ENCODE data around the gene PASK. TPM values are rescaled to one million over a fixed set of nuclear protein-coding genes. Genes with fewer than 3 reads are reported as not detected.

PASK gene
- total RNA-seq, 4 donors from 2014 or later: 0.10 to 0.36 (median 0.28) TPM

- intact Hi-C loops (cut with DNase I; ENCODE audit: low total_unique reads) (no loop called here), in situ Hi-C loops (cut with MboI; ENCODE audit: low sequenced_read_pairs in 4 of 4) (no loop called here)
- no peak for TF ChIP-seq POLR2A (IDR thresholded peaks at IDR 0.05)
- TF ChIP-seq CTCF (IDR thresholded peaks at IDR 0.05 in 4 of 5, conservative IDR thresholded peaks at IDR 0.05 in 1 of 5): no peak
- DNase-seq: no peak
- Histone ChIP-seq H3K27ac (no peak overlapping the region), H3K36me3 (peaks cover 0 to 76% of the 10 kb centered on the region in 2 donors), H3K4me1 (no peaks in the 10 kb centered on the region), H3K4me3 (no peak overlapping the region), H3K27me3 (no peaks in the 10 kb centered on the region), H3K9me3 (no peaks in the 10 kb centered on the region)
- no peak for ATAC-seq
Measured at GRCh38 chr2:241068136-241068941, 80.9 kb downstream of the PASK start.

GRCh38 chr2:241067501-241068135 is 81.7 kb downstream of the PASK start:
- Histone ChIP-seq H3K9me3 (no peaks in the 10 kb centered on the region), H3K27ac (no peak overlapping the region), H3K36me3 (peaks cover 0 to 69% of the 10 kb centered on the region in 2 donors), H3K4me1 (no peaks in the 10 kb centered on the region), H3K4me3 (no peak overlapping the region), H3K27me3 (no peaks in the 10 kb centered on the region)
- DNase-seq (no peak), ATAC-seq (no peak)
- intact Hi-C loops (cut with DNase I; ENCODE audit: low total_unique reads): no loop called here
- in situ Hi-C loops (cut with MboI; ENCODE audit: low sequenced_read_pairs in 4 of 4): no loop called here
- TF ChIP-seq CTCF (IDR thresholded peaks at IDR 0.05 in 4 of 5, conservative IDR thresholded peaks at IDR 0.05 in 1 of 5): no peak
- no peak for TF ChIP-seq POLR2A (IDR thresholded peaks at IDR 0.05)

- Histone ChIP-seq H3K27ac (no peak overlapping the region), H3K4me3 (no peak overlapping the region), H3K4me1 (no peaks in the 10 kb centered on the region), H3K36me3 (peaks cover 0 to 62% of the 10 kb centered on the region in 2 donors), H3K9me3 (no peaks in the 10 kb centered on the region), H3K27me3 (no peaks in the 10 kb centered on the region)
- intact Hi-C loops (cut with DNase I; ENCODE audit: low total_unique reads): no loop called here
- DNase-seq (no peak), ATAC-seq (no peak)
- TF ChIP-seq POLR2A (IDR thresholded peaks at IDR 0.05): no peak
- no peak for TF ChIP-seq CTCF (IDR thresholded peaks at IDR 0.05 in 4 of 5, conservative IDR thresholded peaks at IDR 0.05 in 1 of 5)
- in situ Hi-C loops (cut with MboI; ENCODE audit: low sequenced_read_pairs in 4 of 4): no loop called here
Measured at GRCh38 chr2:241066893-241067341, 82.4 kb downstream of the PASK start.

GRCh38 chr2:241066171-241066892 is 82.9 kb downstream of the PASK start:
- TF ChIP-seq CTCF (IDR thresholded peaks at IDR 0.05 in 4 of 5, conservative IDR thresholded peaks at IDR 0.05 in 1 of 5) (no peak), POLR2A (IDR thresholded peaks at IDR 0.05) (no peak)
- H3K27ac ChIP-seq: no peak overlapping the region
- no peaks in the 10 kb centered on the region for H3K4me1 ChIP-seq
- DNase-seq: no peak
- no peaks in the 10 kb centered on the region for H3K9me3 ChIP-seq
- H3K27me3 ChIP-seq: no peaks in the 10 kb centered on the region
- in situ Hi-C loops (cut with MboI; ENCODE audit: low sequenced_read_pairs in 4 of 4) (no loop called here), intact Hi-C loops (cut with DNase I; ENCODE audit: low total_unique reads) (no loop called here)
- no peak overlapping the region for H3K4me3 ChIP-seq
- ATAC-seq: no peak
- H3K36me3 ChIP-seq: peaks cover 0 to 59% of the 10 kb centered on the region in 2 donors

All from gastrocnemius medialis (tissue), 4 donors.